DMS 273 (cell line): ENCODE measurements around the gene PAX5.

ENCODE experiments used
- DNase-seq: peaks from one replicate; lab custom pipeline; 2025; ENCODE audit not compliant: unreplicated experiment; lab: John Stamatoyannopoulos, UW

PAX5 gene

GRCh38 chr9:37025823-37026112, 8.3 kb downstream of the PAX5 start:
- DNase-seq: no peak

- DNase-seq: peak; percentile 43
Measured at GRCh38 chr9:37025071-37025822, 8.8 kb downstream of the PAX5 start.

DNA sequence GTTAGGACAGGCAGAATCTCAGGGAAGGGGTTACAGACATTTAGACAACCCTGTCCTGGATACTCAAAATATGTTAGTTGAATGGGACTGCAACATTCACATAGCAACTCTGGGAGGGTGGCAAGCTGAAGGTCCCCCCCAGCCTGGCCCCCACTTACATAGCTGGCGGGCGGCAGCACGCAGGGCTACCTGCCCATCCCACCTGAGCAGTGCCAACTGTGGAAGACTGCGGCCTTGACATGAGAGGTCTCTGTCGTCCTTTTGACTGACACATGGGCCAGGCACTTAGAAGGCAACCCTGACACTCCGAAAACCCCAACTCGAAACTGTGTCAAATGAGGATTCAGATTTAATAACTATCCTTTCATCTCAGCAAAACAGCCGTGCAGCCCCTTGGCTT, 16.5 kb downstream of the PAX5 start:
- DNase-seq: no peak

- no peak for DNase-seq
Measured at GRCh38 chr9:37011530-37011929, 22.5 kb downstream of the PAX5 start.

- no peak for DNase-seq
Measured at GRCh38 chr9:37010976-37011375, 23.1 kb downstream of the PAX5 start.

GRCh38 chr9:37010180-37010579, 23.9 kb downstream of the PAX5 start:
- no peak for DNase-seq

DNA sequence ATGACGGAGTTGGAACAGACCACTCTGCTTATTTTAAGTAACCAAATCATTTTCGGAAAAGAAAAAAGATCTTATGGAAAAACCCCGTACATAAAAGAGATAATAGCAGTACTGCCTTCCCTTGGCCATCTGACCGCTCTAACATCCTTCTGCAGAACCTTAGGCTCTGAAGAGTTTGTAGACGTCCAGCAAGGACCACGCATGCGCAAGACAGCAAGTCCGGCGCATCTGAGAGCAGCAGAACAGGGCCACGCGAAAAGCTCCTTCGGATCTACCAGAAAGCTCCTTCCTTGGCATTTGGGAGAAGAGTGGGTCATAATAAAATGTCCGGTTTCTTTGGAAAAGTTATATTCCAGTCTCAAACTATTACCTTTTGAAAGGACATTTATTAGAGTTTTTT, 26.8 kb downstream of the PAX5 start:
- no peak for DNase-seq

DNA sequence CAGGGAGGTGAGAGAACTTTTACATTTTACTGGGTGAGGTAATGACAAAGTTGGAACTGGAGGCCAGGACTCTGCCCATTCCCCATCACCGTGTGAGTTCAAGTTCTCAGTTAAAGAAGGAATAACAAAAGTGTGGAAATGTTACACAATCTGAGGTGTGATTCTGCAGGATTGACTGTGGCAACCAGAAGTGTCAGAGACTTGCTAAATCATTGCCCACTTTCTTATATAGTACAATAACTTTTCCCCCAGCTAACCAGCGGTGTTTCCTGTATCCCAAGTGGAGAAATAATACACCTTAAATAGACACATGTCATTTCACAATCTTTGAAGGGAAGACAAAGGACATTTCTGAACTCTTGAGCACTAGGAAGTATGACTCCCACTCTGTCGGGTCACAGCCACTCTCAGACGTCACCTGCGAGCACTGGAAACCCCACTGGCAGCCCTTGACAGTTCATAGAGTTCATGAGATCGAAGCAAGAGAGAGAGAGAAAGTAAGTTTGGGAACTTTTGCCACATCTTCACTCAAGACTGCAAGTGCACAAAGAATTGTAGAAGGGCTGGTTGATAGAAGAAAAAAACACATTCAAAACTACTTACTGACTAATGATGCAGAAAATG, 28.4 kb downstream of the PAX5 start:
- DNase-seq: no peak

DNA sequence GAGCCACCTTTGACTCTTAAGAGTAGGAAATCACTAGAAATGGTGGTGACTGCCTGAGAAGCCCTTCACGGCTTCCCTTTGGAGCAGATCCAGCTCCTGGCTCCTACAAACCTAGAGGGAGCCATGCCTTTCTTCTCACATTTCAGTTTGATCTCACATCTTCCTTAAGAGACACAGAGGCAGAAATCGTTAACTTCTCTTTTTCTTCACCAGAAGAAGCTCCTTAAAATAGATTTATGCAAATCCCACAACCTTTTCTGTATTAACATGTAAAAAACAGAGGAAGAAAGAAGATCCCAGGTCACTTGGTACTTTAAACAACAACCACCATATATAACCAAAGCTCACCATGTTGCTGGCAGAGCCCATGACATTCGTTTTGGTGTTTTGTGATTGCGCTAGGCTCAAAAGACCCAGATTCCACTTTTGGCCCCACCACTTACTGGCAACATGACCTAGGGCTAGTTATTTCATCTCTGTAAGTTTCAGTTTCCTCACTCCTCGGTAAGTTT, 29.6 kb downstream of the PAX5 start:
- peak; percentile 11 for DNase-seq

GRCh38 chr9:37002413-37003217, 31.5 kb downstream of the PAX5 start:
- no peak for DNase-seq

- no peak for DNase-seq
Measured at GRCh38 chr9:37002036-37002412, 32.0 kb downstream of the PAX5 start.

DNA sequence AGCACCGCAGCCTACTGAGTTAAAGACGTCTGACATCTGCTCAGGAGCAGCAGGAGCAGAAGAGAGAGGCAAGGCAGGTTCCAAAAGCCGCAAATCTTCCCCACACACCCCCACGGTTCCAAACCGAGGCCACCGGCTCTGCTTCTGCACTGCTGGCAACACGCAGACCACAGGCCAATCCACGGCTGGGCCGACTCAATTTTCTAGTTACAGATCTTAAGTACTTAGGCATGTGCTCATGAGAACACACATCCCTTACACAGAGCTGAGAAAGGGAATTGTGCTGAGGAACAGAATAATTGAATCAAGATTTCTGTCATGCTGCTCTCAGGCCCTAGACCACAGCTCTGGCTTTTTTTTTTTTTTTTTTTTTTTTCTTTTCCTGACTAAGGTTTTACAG, 32.6 kb downstream of the PAX5 start:
- DNase-seq: no peak

DNA sequence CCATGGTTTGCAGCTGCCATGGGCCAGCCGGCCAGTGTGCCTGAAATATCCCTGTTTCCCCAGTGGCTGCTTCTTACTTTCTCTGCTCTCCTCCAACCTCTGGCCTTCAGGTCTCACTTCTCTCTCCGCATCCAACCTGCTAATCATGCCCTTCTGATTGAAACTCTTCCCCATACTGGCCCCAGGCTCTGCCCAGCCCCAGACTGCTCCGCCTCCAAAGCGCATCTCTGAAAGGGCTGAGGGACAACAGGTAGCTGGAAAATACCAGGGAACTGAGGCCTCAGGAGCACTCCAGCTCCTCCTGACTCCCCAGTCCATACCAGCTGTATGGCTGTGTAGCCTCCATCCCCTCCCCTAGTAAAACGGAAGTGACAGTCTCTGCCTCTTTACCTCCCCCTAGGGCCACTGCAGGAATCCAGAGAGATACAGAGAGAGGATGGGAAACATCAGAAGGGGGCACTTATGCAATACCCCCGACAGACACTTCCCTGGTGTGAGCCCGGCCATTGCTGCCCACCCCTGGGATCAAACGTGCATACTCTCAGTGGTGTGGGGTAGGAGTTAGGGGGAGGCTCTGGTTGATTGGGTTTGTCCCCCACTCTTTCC, 34.2 kb downstream of the PAX5 start:
- no peak for DNase-seq

- DNase-seq: no peak
Measured at GRCh38 chr9:36997414-36997813, 36.7 kb downstream of the PAX5 start.

DNA sequence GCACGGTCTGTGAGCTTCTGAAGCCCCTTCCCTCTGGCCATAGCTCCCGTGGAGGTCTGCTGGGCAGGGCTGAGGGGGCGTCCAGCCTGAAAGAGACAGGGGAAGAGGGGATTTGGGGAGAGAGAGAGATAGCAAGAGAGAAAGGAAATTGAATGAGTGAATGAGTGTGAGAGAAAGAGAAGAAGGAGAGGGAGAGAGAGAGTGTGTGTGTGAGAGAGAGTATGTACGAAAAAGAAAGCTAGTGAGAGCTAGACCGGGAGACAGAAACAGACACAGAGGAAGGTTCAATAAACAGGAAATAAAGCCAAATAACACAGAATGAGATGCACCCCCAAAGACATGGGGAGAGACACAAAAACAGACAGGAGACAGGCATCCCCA, 37.4 kb downstream of the PAX5 start:
- no peak for DNase-seq

- DNase-seq: peak; percentile 81
Measured at GRCh38 chr9:36995927-36996705, 38.0 kb downstream of the PAX5 start.

DNA sequence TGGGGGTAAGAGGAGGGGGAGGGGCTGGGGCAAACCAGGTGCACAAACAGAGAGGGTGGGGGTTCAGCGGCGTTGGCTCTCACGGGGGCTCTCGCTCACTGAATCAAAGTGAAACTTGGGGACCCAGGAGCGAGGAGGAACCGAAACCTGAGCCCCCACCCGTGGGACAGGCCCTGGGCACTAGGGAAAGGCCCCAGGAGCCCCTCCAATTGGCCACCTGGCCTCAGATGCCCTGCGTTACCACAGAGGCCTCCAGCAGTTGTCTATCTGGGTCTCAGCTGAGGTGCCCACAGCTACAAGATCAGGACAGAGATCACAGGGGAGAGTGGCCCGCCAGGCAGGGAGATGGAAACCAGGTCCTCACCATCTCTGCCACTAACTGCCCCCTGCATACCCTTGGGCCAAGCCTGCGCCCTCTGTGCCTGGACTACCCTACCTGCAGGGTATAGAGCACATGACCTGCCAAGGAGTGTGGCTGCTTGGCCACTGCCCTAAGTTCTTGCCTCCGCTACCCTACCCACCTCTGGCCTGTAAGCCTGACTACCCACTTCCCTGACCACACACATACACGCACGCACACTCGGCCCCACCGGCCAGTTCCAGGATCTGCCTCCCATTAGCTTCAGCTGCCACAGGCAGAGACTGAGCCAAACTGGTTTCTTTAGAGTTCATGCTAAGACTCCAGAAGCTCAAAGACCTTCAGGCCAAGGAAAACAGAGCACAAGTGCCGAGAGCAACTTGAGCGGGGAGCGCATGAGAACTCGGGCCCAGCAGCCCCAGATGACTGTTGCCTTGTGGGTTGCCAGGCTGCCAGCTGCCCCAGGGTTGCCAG, 39.9 kb downstream of the PAX5 start:
- no peak for DNase-seq

DNA sequence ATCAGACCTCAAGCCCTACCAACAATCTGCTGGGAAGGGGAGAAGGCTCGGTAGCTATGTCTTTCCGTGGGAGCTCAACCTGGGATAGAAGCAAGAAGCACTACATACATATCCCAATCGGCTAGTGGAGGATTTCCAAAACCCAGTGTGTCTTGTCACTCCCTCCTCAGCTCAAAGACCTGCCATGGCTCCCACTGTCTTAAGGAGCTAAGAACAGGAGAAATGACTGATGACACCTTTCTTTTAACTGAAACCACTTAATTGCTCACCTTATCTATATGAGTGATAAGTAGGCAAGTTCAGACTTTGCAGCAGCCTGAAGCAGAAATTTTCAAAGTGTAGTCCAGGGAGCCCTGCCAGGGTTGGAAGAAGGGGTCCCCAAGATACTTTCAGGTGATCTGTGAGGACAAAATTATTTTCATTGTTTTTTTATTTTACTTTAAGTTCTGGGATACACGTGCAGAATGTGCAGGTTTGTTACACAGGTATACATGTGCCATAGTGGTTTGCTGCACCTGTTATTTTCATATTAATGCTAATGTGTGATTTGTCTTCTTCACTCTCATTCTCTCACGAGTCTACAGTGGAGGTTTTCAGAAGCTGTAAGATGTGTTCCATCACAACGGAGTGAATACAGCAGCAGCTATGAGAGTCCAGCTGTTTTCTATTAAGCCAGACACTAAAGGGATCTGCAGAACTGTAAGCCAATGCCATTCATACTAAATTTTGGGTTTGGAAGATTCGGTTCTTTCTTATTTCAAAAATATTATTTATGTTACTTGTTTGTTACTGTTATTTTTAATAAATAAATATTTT, 41.4 kb downstream of the PAX5 start:
- DNase-seq: no peak

DNA sequence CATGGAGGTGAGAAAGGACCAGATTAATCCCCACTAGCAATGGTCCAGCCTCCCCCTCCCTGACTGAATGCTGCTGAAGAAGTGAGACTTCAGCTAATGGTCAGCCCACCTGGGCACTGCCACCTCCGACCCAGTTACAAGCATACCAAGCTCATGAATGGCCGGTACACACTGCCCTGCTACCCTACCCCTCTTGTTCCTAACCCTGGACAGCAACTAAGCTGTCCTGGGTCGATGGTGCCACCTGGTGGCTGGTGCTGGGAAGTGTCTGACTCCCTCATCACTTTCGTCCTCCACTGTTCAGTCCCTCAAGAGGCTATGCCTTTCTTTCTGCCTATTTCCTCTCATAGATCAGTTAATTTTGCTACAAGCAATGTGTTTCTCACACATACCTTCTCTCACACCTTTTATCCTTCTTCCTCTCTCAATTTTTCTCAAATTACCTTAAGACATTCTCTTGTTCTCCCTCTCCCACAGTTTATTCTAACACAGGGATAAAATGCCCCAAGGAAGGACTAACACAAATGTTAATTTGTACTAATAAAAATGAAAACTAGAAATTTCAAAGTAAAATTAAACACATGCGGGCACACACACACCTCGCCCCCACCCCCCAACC, 42.4 kb downstream of the PAX5 start:
- DNase-seq: peak; percentile 63
